ENCODE measurements around the gene FNIP2.

DNA sequence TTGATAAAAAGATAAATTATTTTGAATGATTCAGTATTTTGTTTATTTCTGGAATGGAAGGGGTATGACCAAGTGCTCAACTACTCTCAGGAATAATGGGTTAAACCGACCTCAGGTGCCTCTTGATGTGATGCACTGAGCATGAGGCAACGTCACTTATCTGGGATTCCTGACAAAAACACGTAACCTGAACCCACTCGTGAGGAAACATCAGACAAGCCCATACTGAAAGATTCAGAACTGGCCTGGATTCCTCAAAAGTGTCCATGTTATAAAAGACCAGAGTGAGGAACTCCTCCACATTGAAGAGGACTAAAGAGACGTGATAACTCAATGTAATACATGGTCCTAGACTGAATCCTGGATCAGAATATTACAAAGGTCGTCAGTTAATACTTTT lies 144.0 kb downstream of the FNIP2 start:
- no peak for TF ChIP-seq CTCF (tag by site-specific recombination; IDR thresholded peaks at IDR 0.05)
- TF ChIP-seq REST (tag by site-specific recombination; IDR thresholded peaks at IDR 0.05): no peak
- TF ChIP-seq ZSCAN5A (tag by site-specific recombination; IDR thresholded peaks at IDR 0.05): no peak
- TF ChIP-seq EGR2 (tag by site-specific recombination; IDR thresholded peaks at IDR 0.05; ENCODE audit: low read depth): no peak
- TF ChIP-seq KLF7 (tag by site-specific recombination; IDR thresholded peaks at IDR 0.05; ENCODE audit: borderline replicate concordance): no peak
- TF ChIP-seq ZNF23 (tag by site-specific recombination; IDR thresholded peaks at IDR 0.05; ENCODE audit: borderline replicate concordance): no peak
- no peak for TF ChIP-seq ZNF184 (tag by site-specific recombination; IDR thresholded peaks at IDR 0.05)
- no peak for TF ChIP-seq ZNF561 (tag by site-specific recombination; IDR thresholded peaks at IDR 0.05; ENCODE audit: borderline replicate concordance)
- TF ChIP-seq, protein P1, sequence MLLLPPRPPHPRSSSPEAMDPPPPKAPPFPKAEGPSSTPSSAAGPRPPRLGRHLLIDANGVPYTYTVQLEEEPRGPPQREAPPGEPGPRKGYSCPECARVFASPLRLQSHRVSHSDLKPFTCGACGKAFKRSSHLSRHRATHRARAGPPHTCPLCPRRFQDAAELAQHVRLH (tag by site-specific recombination; IDR thresholded peaks at IDR 0.05): no peak
